Neuron (in vitro differentiated cells): ENCODE results near the gene RPS16.
A peak's percentile ranks its signal among the peaks of the same experiment; 100 is the strongest.

Source experiments
- H2AFZ ChIP-seq: one replicate; pipeline ENCODE4 v1.6.1; 2013; ENCODE audit warnings: low read depth, mild to moderate bottlenecking, inconsistent platforms, low read length, moderate library complexity
- H3K27me3 ChIP-seq: one replicate; pipeline ENCODE4 v1.6.1; 2013; ENCODE audit warnings: low read length; ENCODE audit not compliant: insufficient read depth
- H3K36me3 ChIP-seq: one replicate; pipeline ENCODE4 v1.6.1; 2013; ENCODE audit warnings: low read length; ENCODE audit not compliant: insufficient read depth
- H3K4me1 ChIP-seq: one replicate; pipeline ENCODE4 v1.6.1; 2013; ENCODE audit warnings: low read length; ENCODE audit not compliant: insufficient read depth
- H3K4me3 ChIP-seq: 2 replicates; pipeline ENCODE4 v1.5.1; 2013; ENCODE audit warnings: mild to moderate bottlenecking, low read length, moderate library complexity
- H3K9me3 ChIP-seq: one replicate; pipeline ENCODE4 v1.6.1; 2013; ENCODE audit warnings: low read length

RPS16 gene

GRCh38 chr19:39411832-39412099 is 24.0 kb downstream of the RPS16 start:
- H2AFZ ChIP-seq, result no peak overlapping the region
- H3K9me3 ChIP-seq, result no peaks in the 10 kb centered on the region
- H3K4me3 ChIP-seq, result peak overlapping the region; percentile 74
- no peaks in the 10 kb centered on the region for H3K27me3 ChIP-seq
- peaks cover 47% of the 10 kb centered on the region for H3K4me1 ChIP-seq
- peaks cover 19% of the 10 kb centered on the region for H3K36me3 ChIP-seq

DNA sequence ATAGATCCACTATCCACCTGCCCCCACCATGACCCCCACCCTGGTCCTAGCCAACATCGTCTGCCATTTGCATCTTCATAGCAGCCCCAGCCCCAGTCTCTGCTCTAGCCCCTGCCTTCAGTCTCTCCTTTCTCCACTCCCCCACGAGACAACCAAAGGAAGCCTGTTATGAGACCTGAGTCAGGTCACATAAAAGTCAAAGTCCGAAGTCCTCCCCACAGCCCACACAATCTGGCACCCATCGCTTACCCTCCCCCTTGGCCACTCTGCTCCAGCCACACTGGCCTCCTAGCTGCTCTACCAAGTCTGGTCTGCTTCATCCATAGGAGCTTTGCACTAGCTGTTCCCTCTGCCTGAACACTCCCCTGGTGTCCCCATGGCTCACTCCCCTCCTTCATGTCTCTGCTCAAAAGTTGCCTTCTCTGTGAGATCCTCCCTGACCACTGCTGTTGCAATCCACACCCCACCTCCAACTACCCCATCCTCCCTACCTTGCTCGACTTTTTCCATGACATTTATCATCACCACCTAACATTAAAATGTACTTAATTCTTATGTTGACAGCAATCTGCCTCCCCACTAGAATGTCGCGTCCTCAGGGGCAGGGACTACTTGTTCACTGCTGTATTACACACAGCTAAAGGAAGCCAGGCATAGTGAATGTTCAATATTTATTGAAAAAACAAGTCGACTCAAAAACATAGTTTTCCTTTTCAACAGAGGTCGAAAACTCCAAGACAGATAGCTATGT is 24.5 kb downstream of the RPS16 start:
- Histone ChIP-seq H3K27me3 (no peaks in the 10 kb centered on the region), H2AFZ (no peak overlapping the region), H3K36me3 (peaks cover 14% of the 10 kb centered on the region), H3K4me3 (peak overlapping the region; percentile 74), H3K9me3 (no peaks in the 10 kb centered on the region), H3K4me1 (peaks cover 48% of the 10 kb centered on the region)

DNA sequence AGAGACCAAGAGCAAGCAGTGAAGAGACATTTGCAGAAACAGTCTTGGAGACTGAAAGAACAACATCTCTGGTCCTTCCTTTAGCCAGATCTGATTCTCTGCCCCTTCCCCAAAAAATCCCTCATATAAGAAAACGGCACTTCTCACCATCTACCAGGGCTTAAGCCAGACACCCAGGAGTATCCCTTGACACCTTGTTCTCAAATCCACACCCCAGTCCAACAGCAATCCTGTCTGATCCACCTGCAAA is 25.0 kb downstream of the RPS16 start:
- no peaks in the 10 kb centered on the region for H3K27me3 ChIP-seq
- H3K4me3 ChIP-seq, result no peak overlapping the region
- no peak overlapping the region for H2AFZ ChIP-seq
- no peaks in the 10 kb centered on the region for H3K9me3 ChIP-seq
- H3K4me1 ChIP-seq, result peaks cover 49% of the 10 kb centered on the region
- peaks cover 9% of the 10 kb centered on the region for H3K36me3 ChIP-seq

DNA sequence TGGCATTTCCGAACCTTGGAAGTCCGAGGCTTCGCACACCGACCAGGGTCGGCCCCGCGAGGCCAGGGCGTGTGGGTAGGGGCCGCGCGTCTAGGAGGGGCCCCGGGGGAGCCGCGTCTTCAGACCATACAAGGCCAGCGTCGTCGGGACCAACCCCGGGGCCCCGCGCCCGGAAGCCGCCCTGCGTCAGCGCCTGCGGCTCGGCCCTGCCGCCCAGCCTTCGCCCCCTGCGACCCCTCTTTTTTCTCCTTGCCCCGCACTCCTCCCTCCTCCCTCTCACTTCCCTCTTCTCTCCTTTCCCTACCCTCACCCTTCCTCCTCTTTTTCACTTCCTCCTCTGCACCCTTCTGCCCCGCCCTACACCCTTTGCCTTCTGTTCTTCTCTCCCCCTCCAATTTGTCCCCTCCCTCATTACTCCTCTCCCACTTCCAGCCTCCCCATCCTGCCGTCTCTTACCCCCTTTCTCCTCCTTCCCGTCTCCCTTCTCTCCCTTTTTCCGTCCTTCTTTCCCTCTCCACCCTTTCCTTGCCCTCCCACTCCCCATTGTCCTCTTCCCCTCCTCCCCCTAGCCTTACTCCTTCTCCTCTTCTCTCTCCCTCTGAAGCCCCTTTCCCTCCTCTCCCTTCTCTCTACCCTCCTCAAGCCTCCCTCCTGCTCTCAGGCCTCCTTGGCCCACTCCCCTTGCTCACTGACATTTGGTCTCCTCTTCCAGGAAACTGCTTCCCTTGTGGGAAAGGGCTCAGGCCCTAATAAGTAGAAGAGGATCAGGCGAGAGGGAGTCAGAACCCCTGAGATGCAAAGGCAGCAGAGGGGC is 25.5 kb downstream of the RPS16 start:
- peak overlapping the region; percentile 19 for H3K4me3 ChIP-seq
- no peaks in the 10 kb centered on the region for H3K9me3 ChIP-seq
- no peaks in the 10 kb centered on the region for H3K27me3 ChIP-seq
- peaks cover 5% of the 10 kb centered on the region for H3K36me3 ChIP-seq
- H3K4me1 ChIP-seq, result peaks cover 46% of the 10 kb centered on the region
- no peak overlapping the region for H2AFZ ChIP-seq

GRCh38 chr19:39409208-39410016 is 26.3 kb downstream of the RPS16 start:
- H2AFZ ChIP-seq, result no peak overlapping the region
- H3K4me1 ChIP-seq, result peaks cover 38% of the 10 kb centered on the region
- H3K4me3 ChIP-seq, result peak overlapping the region; percentile 19
- no peaks in the 10 kb centered on the region for H3K27me3 ChIP-seq
- H3K9me3 ChIP-seq, result no peaks in the 10 kb centered on the region
- H3K36me3 ChIP-seq, result no peaks in the 10 kb centered on the region

DNA sequence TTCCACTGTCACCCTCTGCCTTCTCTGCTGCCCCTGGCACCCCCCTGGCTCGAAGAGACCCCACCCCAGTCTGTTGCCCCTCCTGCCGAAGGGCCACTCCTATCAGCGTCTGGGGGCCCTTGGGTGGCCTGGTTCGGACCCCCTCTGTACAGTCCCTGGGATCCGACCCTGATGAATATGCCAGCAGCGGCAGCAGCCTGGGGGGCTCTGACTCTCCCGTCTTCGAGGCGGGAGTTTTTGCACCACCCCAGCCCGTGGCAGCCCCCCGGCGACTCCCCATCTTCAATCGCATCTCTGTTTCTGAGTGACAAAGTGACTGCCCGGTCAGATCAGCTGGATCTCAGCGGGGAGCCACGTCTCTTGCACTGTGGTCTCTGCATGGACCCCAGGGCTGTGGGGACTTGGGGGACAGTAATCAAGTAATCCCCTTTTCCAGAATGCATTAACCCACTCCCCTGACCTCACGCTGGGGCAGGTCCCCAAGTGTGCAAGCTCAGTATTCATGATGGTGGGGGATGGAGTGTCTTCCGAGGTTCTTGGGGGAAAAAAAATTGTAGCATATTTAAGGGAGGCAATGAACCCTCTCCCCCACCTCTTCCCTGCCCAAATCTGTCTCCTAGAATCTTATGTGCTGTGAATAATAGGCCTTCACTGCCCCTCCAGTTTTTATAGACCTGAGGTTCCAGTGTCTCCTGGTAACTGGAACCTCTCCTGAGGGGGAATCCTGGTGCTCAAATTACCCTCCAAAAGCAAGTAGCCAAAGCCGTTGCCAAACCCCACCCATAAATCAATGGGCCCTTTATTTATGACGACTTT is 27.1 kb downstream of the RPS16 start:
- H2AFZ ChIP-seq, result no peak overlapping the region
- H3K4me1 ChIP-seq, result peaks cover 37% of the 10 kb centered on the region
- H3K4me3 ChIP-seq, result no peak overlapping the region
- H3K36me3 ChIP-seq, result no peaks in the 10 kb centered on the region
- H3K27me3 ChIP-seq, result no peaks in the 10 kb centered on the region
- H3K9me3 ChIP-seq, result no peaks in the 10 kb centered on the region

- H3K9me3 ChIP-seq, result no peaks in the 10 kb centered on the region
- H2AFZ ChIP-seq, result no peak overlapping the region
- H3K27me3 ChIP-seq, result no peaks in the 10 kb centered on the region
- peak overlapping the region; percentile 60 for H3K4me3 ChIP-seq
- peaks cover 43% of the 10 kb centered on the region for H3K4me1 ChIP-seq
- no peaks in the 10 kb centered on the region for H3K36me3 ChIP-seq
Observed at GRCh38 chr19:39407660-39408391, 27.9 kb downstream of the RPS16 start.

DNA sequence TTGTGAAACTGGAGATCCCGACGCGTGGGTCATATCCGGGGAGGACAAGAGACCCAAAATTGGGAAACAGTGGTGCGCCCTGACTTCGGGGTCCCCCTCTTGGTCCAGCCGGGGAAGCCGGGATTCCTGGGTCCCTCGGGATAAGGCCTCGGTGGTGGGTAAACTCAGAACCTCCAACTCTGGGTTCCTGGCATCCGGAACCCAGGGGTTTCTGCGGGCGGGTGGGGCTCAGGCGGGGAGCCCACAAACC is 28.4 kb downstream of the RPS16 start:
- no peaks in the 10 kb centered on the region for H3K27me3 ChIP-seq
- H3K4me3 ChIP-seq, result peak overlapping the region; percentile 60
- H3K4me1 ChIP-seq, result peaks cover 44% of the 10 kb centered on the region
- H3K36me3 ChIP-seq, result no peaks in the 10 kb centered on the region
- H3K9me3 ChIP-seq, result no peaks in the 10 kb centered on the region
- no peak overlapping the region for H2AFZ ChIP-seq

DNA sequence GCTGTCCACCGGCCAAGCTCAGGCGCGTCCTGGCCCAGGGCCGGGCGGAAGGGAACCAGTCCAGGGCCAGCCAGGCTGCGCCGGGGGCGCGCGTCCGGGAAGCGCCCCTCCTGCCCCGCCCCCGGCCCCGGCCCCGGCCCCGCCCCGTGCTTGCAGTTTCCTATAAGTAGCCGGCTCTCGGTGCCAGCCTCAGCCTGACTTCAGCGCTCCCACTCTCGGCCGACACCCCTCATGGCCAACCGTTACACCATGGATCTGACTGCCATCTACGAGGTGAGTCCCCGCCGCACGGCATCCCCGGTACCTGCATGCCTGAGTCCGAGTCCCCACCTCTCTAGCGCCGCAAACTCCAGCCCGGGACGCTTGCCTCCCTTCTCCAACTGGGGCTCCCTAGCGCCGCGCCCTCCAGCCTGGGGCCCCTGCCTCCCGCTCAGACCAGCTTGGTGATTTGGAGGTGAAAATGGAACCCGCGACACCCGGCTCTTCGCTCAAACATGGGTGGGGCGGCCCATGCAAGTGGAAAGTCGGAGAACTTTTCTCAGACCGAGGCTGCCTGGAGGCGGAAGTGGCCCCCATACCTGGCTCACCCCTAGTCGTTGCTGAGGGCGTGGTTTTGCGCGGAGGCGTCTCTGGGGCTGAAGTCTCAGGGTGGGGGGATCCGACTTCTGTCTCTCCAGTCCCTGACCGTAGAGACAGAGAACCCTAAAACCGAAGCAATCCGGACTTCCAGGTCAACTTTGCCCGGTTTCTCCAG is 28.9 kb downstream of the RPS16 start, which contains the start of gene ZFP36:
ZFP36 (plus strand) TSS at position 192 of the 754 bp plus-strand sequence; CDS start at position 250, 58 bp downstream.
- Histone ChIP-seq H3K4me3 (peak within 1 kb of the TSS; percentile 60), H3K36me3 (no peaks in the 10 kb centered on the region), H2AFZ (no peak within 1 kb of the TSS), H3K9me3 (no peaks in the 10 kb centered on the region), H3K4me1 (peaks cover 49% of the 10 kb centered on the region), H3K27me3 (no peaks in the 10 kb centered on the region)

DNA sequence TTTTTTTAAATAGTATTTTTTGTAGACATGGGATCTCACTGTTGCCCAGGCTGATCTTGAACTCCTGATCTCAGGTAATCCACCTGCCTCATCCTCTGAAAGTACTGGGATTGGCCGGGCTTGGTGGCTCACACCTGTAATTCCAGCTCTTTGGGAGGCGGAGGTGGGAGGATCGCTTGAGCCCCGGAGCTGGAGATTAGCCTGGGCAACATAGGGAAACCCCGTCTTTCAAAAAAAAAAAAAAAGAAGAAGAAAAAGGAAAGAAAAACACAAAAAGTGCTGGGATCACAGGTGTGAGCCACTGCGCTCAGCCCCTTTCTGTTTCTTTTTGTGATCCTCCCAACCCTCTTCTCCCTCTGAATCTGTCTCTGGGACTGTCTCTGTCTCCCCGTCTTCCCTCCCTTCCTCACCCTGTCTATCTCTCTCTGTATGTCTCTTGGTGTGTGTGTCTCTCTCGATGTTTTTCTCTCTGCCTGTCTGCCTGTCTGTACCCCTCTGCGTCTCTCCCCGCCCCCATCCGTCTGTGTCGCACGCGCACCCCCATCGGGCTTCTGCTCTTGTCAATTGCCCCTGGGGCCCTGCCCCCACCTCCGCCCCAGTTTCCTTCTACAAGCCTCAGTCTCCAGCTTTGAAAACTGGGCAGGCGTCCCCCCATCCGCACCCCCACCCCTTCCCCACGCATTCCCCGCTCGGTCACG is 29.6 kb downstream of the RPS16 start:
- peak overlapping the region; percentile 60 for H3K4me3 ChIP-seq
- peaks cover 47% of the 10 kb centered on the region for H3K4me1 ChIP-seq
- no peak overlapping the region for H2AFZ ChIP-seq
- H3K36me3 ChIP-seq, result no peaks in the 10 kb centered on the region
- no peaks in the 10 kb centered on the region for H3K9me3 ChIP-seq
- no peaks in the 10 kb centered on the region for H3K27me3 ChIP-seq

DNA sequence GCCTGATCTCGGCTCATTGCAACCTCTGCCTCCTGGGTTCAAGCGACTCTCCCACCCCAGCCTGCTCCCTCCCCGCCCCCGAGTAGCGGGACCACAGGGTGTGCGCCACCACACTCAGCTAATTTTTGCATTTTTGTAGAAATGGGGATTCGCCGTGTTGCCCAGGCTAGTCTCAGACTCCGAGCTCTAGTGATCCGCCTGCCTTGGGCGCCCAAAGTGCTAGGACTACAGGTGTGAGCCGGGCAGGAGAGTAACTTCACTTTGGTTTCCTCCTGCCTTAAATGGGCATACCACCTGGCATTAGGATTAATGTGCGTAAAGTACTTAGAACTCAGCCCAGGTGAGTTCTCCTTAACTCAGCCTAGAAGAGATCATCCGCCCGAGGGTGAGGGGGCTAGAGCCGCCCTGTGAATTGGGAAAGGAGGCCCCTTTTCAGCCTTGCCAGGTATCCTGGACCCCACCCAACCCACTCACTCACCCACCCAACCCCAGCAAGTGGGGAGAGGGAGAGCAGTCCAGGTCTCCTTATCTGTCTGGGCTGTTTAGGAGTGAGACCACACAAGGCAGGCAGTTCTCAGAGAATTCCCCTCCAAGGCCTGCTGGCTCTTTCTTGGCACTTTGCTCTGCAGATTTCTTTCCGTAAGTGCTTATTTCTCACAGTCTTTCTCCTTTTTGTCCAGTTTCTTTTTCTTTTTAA is 30.3 kb downstream of the RPS16 start:
- Histone ChIP-seq H2AFZ (no peak overlapping the region), H3K4me1 (peaks cover 40% of the 10 kb centered on the region), H3K9me3 (no peaks in the 10 kb centered on the region), H3K4me3 (no peak overlapping the region), H3K36me3 (no peaks in the 10 kb centered on the region), H3K27me3 (no peaks in the 10 kb centered on the region)
